Esophagus squamous epithelium (tissue), 5 donors: ENCODE measurements around the gene ZNF420. TPM values are rescaled to one million over a fixed set of nuclear protein-coding genes. Genes with fewer than 3 reads are reported as not detected.

Experiments
- DNase-seq: peaks from one replicate; lab custom pipeline; 2025; lab: John Stamatoyannopoulos, UW
- H3K27ac ChIP-seq, 4 donors: fragments of 200-600 bp; sonication (generic); one replicate each; pipeline ENCODE4 v1.5.1; 2016 to 2019; ENCODE audit warnings: mild to moderate bottlenecking in 1 of 4
- H3K27me3 ChIP-seq, 4 donors: fragments of 200-600 bp; sonication (generic); 1 replicate in 3 of 4; 2 replicates in 1 of 4; pipeline versions ENCODE4 v1.5.1 to v1.6.0; 2017 to 2021; ENCODE audit warnings: antibody characterized with exemption in 1 of 4
- H3K36me3 ChIP-seq, 3 donors: fragments of 200-600 bp; sonication (generic); one replicate each; pipeline ENCODE4 v1.5.1; 2016 to 2019
- H3K4me1 ChIP-seq, 3 donors: fragments of 200-600 bp; sonication (generic); one replicate each; pipeline ENCODE4 v1.5.1; 2017 to 2019
- H3K4me3 ChIP-seq, 4 donors: fragments of 200-600 bp; sonication (generic); 1 replicate in 3 of 4; 2 replicates in 1 of 4; pipeline ENCODE4 v1.5.1; 2016 to 2019; ENCODE audit warnings: mild to moderate bottlenecking in 2 of 4, moderate library complexity in 1 of 4
- H3K9me3 ChIP-seq, 3 donors: fragments of 200-600 bp; sonication (generic); one replicate each; pipeline ENCODE4 v1.5.1; 2016 to 2019
- CTCF ChIP-seq, 6 experiments: fragments of 450-650 bp in 4 of 6; fragments of 200-600 bp in 2 of 6; sonication (generic) in 2 of 6; IDR thresholded peaks; one replicate each; pipeline ENCODE4 v1.5.1; 2016 to 2019; ENCODE audit warnings: antibody characterized with exemption in 6 of 6, mild to moderate bottlenecking in 4 of 6, moderate library complexity in 4 of 6
- POLR2A ChIP-seq, 4 donors: fragments of 450-650 bp; IDR thresholded peaks; one replicate each; pipeline ENCODE4 v1.6.1; 2017; ENCODE audit warnings: antibody characterized with exemption in 4 of 4, mild to moderate bottlenecking in 4 of 4, moderate library complexity in 3 of 4
- WGBS, 2 donors: methylation state at CpG; one replicate each; pipeline ENCODE4 v1.1.5; 2018; 5-methylcytosine and 5-hydroxymethylcytosine counted together
- intact Hi-C: fragments of 100-400 bp; cut with DNase I; formaldehyde crosslinking; loops from one replicate; pipeline ENCODE4 v1.15.0; 2022
- total RNA-seq, 4 donors: library from RNA; depleted of rRNA; stranded (reverse); fragments of >200 nt; gene quantifications; one replicate each; pipeline ENCODE4 v1.1.0, GENCODE V29; 2016
- donor health status: DM: yes; HTN: yes; CAD: no.

Gene ZNF420
- total RNA-seq, 4 donors from 2014 or later, result 2.7 to 7.6 (median 4.6) TPM

GRCh38 chr19:37078717-37079032 is 442 bp downstream of the ZNF420 start:
- DNase-seq, result no peak
- H3K9me3 ChIP-seq, result peaks cover 0 to 29% (median 22%) of the 10 kb centered on the region in 3 donors
- no peak for TF ChIP-seq POLR2A (IDR thresholded peaks at IDR 0.05)
- TF ChIP-seq CTCF (IDR thresholded peaks at IDR 0.05), result no peak
- intact Hi-C loops, result no loop called here
- peaks cover 0 to 24% (median 0%) of the 10 kb centered on the region in 3 donors for H3K36me3 ChIP-seq
- H3K4me3 ChIP-seq, result peak overlapping the region; percentile 79 to 86 (median 82)
- H3K4me1 ChIP-seq, result peaks cover 0 to 23% (median 8%) of the 10 kb centered on the region in 3 donors
- WGBS, 2 donors, result 1 to 2% methylated on average over 7 of the region's 7 CpGs
- peak overlapping the region; percentile 87 to 92 (median 88) for H3K27ac ChIP-seq
- no peaks in the 10 kb centered on the region for H3K27me3 ChIP-seq

GRCh38 chr19:37079238-37079637 is 1.0 kb downstream of the ZNF420 start:
- Histone ChIP-seq H3K27ac (peak overlapping the region in 1 of 4 donors; percentile 88), H3K4me3 (peak overlapping the region; percentile 79 to 86 (median 82)), H3K27me3 (no peaks in the 10 kb centered on the region), H3K36me3 (peaks cover 0 to 24% (median 0%) of the 10 kb centered on the region in 3 donors), H3K4me1 (peaks cover 0 to 23% (median 8%) of the 10 kb centered on the region in 3 donors), H3K9me3 (peaks cover 0 to 28% (median 22%) of the 10 kb centered on the region in 3 donors)
- WGBS, 2 donors, result 77 to 94% methylated on average over 4 of the region's 4 CpGs
- TF ChIP-seq CTCF (IDR thresholded peaks at IDR 0.05) (no peak), POLR2A (IDR thresholded peaks at IDR 0.05) (no peak)
- DNase-seq, result no peak
- intact Hi-C loops, result no loop called here

GRCh38 chr19:37082307-37082706 is 4.1 kb downstream of the ZNF420 start:
- Histone ChIP-seq H3K4me3 (no peak overlapping the region), H3K4me1 (peaks cover 0 to 20% (median 8%) of the 10 kb centered on the region in 3 donors), H3K36me3 (peaks cover 0 to 54% (median 0%) of the 10 kb centered on the region in 3 donors), H3K27ac (no peak overlapping the region), H3K27me3 (no peaks in the 10 kb centered on the region), H3K9me3 (peaks cover 0 to 59% (median 41%) of the 10 kb centered on the region in 3 donors)
- intact Hi-C loops, result no loop called here
- 96 to 100% methylated on average over 2 of the region's 2 CpGs for WGBS, 2 donors
- TF ChIP-seq POLR2A (IDR thresholded peaks at IDR 0.05), result no peak
- no peak for TF ChIP-seq CTCF (IDR thresholded peaks at IDR 0.05)
- no peak for DNase-seq

GRCh38 chr19:37087110-37087509 is 8.9 kb downstream of the ZNF420 start:
- H3K4me1 ChIP-seq, result no peaks in the 10 kb centered on the region
- H3K4me3 ChIP-seq, result no peak overlapping the region
- WGBS, 2 donors, result 100% methylated on average over 1 of the region's 1 CpG
- peaks cover 0 to 92% (median 51%) of the 10 kb centered on the region in 3 donors for H3K9me3 ChIP-seq
- H3K36me3 ChIP-seq, result peaks cover 11 to 92% (median 15%) of the 10 kb centered on the region in 3 donors
- no peak overlapping the region for H3K27ac ChIP-seq
- no peaks in the 10 kb centered on the region for H3K27me3 ChIP-seq
- TF ChIP-seq CTCF (IDR thresholded peaks at IDR 0.05), result no peak
- no peak for TF ChIP-seq POLR2A (IDR thresholded peaks at IDR 0.05)
- intact Hi-C loops, result no loop called here
- DNase-seq, result no peak

DNA sequence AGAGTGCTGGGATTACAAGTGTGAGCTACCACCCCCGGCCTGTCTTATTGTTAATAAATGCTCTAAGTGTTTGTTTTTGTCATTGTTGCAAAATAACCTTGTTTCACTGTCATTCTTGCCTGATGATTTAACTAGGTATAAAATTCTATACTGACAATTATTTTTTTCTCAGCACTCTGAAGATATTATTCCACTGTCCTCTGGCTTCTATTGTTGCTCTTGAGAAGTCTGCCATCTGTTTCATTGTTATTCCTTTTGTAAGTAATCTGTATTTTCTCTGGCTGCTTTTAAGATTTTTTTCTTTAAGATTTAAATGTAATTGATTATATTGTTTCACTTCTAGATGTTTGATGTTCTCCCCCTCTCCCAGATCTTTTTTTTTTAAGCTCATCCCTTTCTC is 17.6 kb downstream of the ZNF420 start:
- H3K27me3 ChIP-seq, result no peaks in the 10 kb centered on the region
- no peak for DNase-seq
- intact Hi-C loops, result no loop called here
- no peak for TF ChIP-seq CTCF (IDR thresholded peaks at IDR 0.05)
- TF ChIP-seq POLR2A (IDR thresholded peaks at IDR 0.05), result no peak
- no peaks in the 10 kb centered on the region for H3K4me1 ChIP-seq
- no peak overlapping the region for H3K27ac ChIP-seq
- peaks cover 19 to 100% (median 40%) of the 10 kb centered on the region in 3 donors for H3K36me3 ChIP-seq
- peaks cover 7 to 100% (median 63%) of the 10 kb centered on the region in 3 donors for H3K9me3 ChIP-seq
- 77 to 83% methylated on average over 1 of the region's 1 CpG for WGBS, 2 donors
- no peak overlapping the region for H3K4me3 ChIP-seq
